Right renal cortex interstitium (tissue), 3 donors: ENCODE measurements around the gene CD163. TPM values are rescaled to one million over a fixed set of nuclear protein-coding genes. Genes with fewer than 3 reads are reported as not detected.
"Not testable (repeated sequence)": the region's sequence is repeated elsewhere in the genome, so short reads cannot be mapped to it uniquely, and the experiment has no call there.

Source experiments
- DNase-seq, 3 donors: peaks; one replicate each; pipeline ENCODE4 v3.0.0-alpha.2; 2013; ENCODE audit warnings: low read depth in 3 of 3, low spot score in 2 of 3
- polyA plus RNA-seq, 3 donors: library from polyadenylated mRNA; unstranded; fragments of 120-200 nt; gene quantifications; one replicate each; pipeline ENCODE4 v1.2.1, GENCODE V29; 2013; ENCODE audit not compliant: insufficient read length in 3 of 3

CD163 gene
- polyA plus RNA-seq, 3 donors = 9.4 to 11.1 (median 10.8) TPM

- no peak for DNase-seq
Observed at GRCh38 chr12:7451756-7452155, 51.8 kb downstream of the CD163 start.

- no peak for DNase-seq
Observed at GRCh38 chr12:7450667-7451066, 52.9 kb downstream of the CD163 start.

DNA sequence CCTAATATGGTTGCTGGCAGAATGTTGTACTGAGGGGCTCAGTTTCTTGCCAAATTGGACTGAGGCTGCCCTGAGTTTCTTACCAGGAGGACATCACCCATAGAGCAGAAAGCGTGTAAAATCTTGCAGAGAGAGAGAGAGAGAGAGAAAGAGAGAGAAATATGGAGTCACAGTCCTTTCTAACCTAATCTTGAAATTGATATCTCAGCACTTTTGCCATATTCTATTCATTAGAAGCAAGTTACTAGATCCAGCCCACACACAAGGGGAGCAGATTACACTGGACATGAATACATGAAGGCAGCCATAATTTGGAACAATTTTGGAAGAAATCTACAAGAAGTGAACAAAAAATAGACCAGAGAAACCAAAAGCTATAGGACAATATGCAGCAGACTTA lies 55.5 kb downstream of the CD163 start:
- DNase-seq = no peak

GRCh38 chr12:7444537-7444936 lies 59.0 kb downstream of the CD163 start:
- no peak for DNase-seq

DNA sequence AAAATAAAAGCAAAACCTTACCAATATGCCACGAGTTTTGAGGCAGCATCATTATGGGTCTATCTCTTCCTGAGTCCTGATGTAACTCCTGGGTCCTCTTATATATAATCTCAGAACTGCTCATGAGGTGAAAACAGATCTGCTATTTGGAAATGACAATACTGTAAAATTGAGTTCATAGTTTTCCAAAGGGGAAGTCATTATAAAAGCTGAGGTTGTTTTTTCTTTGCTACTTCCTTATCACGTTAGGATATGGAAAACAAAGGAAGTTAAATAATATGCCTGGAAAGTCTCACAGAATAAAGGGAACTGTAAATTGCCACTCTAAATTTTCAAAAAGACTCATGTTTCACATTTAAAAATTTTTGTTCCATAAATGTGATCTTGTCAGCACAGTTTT lies 59.5 kb downstream of the CD163 start, which contains the start of gene CD163L1:
Gene CD163L1, minus strand, starts transcription at position 78 of the 400 bp plus-strand sequence. Its CDS starts 26 bp downstream, at position 52.
- no peak for DNase-seq

GRCh38 chr12:7441216-7441615 lies 62.4 kb downstream of the CD163 start:
- no peak for DNase-seq

DNA sequence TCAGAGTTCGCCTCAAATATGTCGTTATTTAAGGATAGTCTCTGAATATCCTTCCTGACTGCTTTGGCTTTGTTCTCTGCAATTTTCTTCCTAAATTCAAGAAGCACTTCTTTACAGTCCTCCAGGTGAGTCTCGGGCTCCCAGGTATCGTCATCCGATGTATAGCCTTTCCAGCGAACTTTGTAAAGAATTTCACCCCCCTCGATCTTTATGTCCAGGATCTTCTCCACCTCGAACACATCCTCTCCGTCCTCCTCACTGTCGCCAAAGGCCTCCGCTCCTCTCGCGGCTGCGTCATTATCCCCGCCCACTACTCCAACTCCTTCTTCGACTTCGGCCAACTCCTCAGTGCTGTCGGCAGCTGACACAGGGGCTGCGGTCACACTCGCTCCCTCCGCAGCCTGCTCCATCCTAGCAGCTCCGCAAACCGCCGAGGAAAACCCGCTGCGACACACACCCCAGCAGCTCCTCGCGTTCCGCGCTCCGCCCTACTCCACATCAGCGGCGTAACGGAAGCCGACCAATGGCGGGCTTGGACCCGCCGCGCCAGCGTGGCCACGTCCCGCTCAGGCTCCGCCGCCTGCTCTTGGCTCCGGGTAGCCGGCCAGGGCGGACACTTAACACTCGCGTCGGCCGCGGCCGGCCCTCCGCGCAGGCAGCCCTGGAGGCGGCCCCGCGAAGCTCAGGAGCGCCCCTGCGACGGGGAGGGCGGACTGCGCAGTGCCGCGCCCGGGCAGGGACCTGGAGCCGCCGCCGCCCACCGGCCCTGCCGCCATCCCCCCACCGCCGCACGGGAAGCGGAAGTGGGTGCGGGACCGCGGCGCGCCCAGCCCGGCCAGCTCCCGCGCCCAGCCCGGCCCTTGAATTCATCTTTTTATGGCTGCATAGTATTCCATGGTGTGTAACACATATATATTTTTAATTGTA lies 63.7 kb downstream of the CD163 start:
- peak in 1 of 3 donors; percentile 5 for DNase-seq

GRCh38 chr12:7438291-7438995 lies 65.1 kb downstream of the CD163 start:
- DNase-seq = not testable (repeated sequence)

DNA sequence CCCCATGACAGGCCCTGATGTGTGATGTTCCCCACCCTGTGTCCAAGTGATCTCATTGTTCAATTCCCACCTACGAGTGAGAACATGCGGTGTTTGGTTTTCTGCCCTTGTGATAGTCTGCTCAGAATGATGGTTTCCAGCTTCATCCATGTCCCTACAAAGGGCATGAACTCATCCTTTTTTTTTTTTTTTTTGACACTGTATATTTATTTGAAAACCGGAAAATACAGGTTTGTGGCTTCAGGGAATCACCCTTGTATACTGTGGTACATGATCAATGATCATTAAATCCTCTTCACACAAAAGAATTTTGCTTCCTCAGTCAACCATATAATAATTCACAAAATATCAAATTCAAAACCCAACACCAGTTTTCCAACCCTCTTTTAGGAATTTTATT lies 66.1 kb downstream of the CD163 start:
- DNase-seq = not testable (repeated sequence)

DNA sequence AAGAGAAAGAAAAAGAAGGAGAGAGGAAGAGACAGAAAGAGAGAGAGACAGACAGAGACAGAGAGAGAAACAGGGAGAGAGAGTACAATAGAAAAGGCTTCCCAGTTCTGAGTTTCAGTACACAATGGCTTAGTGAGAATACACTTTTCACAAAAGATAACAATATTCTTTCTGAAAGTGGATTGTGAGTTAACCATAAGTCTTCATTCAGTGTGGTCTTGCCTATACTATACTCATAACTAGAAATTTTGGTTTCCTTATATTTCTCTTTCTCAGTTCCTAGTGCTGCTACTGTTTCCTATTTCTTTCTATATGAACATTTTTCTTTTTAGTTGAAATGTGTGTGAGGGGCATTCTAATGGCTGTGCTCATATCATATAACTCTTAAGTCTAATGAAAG lies 68.9 kb downstream of the CD163 start:
- DNase-seq = no peak

DNA sequence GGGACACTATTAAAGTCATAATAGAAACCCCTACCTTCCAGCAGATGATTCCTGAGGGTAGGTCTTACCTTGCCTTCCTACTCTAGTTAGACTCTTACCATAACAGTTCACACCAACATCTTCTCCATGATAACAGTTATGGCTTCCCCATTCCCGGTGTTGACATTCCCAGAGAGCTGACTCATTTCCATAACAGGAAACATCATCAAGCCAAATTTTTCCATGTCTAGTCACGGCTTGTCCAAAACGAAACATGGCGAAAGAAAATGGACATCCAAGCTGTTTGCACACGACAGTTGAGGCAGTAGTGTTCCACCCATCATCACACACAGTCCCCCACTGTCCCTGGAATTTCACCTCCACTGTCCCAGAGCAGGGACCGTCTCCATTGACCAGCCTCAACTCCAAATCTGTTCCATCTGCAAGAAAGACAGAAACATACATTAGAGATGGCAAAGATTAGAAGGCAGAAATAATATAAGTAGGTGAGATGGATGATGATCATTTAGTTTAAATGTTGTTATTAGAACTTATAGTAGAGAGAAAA lies 70.2 kb downstream of the CD163 start:
- DNase-seq = no peak

DNA sequence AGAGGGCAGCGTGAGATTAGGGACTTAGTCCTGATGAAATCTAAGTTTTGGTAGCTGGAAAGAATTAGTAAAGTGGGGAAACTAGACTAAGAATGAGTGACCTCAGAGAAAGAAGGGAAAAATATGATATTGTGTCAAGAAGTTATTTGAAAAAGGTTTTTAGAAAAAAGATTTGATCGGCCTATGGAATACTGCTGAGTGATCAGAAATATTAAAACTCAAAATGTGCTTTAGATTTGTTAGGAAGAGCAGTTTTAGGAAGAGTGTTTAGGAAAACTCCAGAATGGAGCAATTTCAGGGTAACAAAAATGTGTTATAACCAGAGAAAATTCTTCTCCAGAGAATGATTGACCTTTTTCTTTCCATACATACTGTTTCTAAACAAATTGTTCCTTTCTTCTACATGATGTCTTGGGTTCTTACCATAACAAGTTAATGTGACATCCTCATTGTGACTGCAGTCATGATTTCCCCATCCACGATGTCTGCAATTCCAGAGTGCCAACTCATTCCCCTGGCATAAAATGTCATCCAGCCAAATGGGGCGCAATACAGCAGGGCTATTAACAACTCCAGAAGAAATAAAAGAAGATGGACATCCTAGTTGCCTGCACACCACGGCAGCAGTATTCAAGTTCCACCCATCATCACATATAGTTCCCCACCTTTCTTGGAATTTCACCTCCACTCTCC lies 71.4 kb downstream of the CD163 start:
- no peak for DNase-seq

Other genes with a start within 250 kb of the CD163 start
- not detected for gene ACSM4, start 199.7 kb downstream of the CD163 start, polyA plus RNA-seq
- 1 to 10 TPM; 1.6 to 2.8 (median 1.9) TPM for gene CD163L1, start 59.6 kb downstream of the CD163 start, polyA plus RNA-seq
- gene APOBEC1, start 162.1 kb upstream of the CD163 start, polyA plus RNA-seq = not detected
- under 1 TPM; 0.52 to 0.56 (median 0.55) TPM for gene GDF3, start 192.0 kb upstream of the CD163 start, polyA plus RNA-seq
- gene DPPA3, start 207.7 kb upstream of the CD163 start, polyA plus RNA-seq = not detected
- under 1 TPM in 1 of 3 donors, not detected in 2; 0.28 TPM for gene CLEC4C, start 243.6 kb upstream of the CD163 start, polyA plus RNA-seq